ENCODE results near the gene ACTR1B.
"Not testable (repeated sequence)": the region's sequence is repeated elsewhere in the genome, so short reads cannot be mapped to it uniquely, and the experiment has no call there.

ACTR1B gene

GRCh38 chr2:97697252-97698235 is 33.7 kb upstream of the ACTR1B start:
- Histone ChIP-seq H3K4me3 (no peak overlapping the region), H3K4me1 (peaks cover 0 to 5% (median 2%) of the 10 kb centered on the region in 4 donors), H3K36me3 (peaks cover 0 to 11% (median 0%) of the 10 kb centered on the region in 3 donors), H3K9me3 (no peaks in the 10 kb centered on the region), H3K27ac (peak overlapping the region in 1 of 2 donors; percentile 40), H3K27me3 (no peaks in the 10 kb centered on the region)
- intact Hi-C loops (cut with DNase I; ENCODE audit: low total_unique reads): loop anchor here (2.0 kb wide), 1 partner anchor 107 kb away; no protein-coding TSS in a partner anchor
- peak; percentile 91 to 92 for DNase-seq
- TF ChIP-seq CTCF (IDR thresholded peaks at IDR 0.05): peak; percentile 91 to 97

- H3K4me1 ChIP-seq: peaks cover 0 to 5% (median 2%) of the 10 kb centered on the region in 4 donors
- DNase-seq: no peak
- no peaks in the 10 kb centered on the region for H3K36me3 ChIP-seq
- H3K4me3 ChIP-seq: no peak overlapping the region
- H3K9me3 ChIP-seq: no peaks in the 10 kb centered on the region
- intact Hi-C loops (cut with DNase I; ENCODE audit: low total_unique reads): loop anchor here (2.0 kb wide), 1 partner anchor 105 kb away; no protein-coding TSS in a partner anchor
- no peaks in the 10 kb centered on the region for H3K27me3 ChIP-seq
- no peak overlapping the region for H3K27ac ChIP-seq
- no peak for TF ChIP-seq CTCF (IDR thresholded peaks at IDR 0.05)
Measured at GRCh38 chr2:97695744-97696143, 31.9 kb upstream of the ACTR1B start.

GRCh38 chr2:97693476-97693875 is 29.6 kb upstream of the ACTR1B start:
- DNase-seq: no peak
- no peak for TF ChIP-seq CTCF (IDR thresholded peaks at IDR 0.05)
- no peak overlapping the region for H3K4me3 ChIP-seq
- no peak overlapping the region for H3K27ac ChIP-seq
- H3K27me3 ChIP-seq: no peaks in the 10 kb centered on the region
- no peaks in the 10 kb centered on the region for H3K36me3 ChIP-seq
- intact Hi-C loops (cut with DNase I; ENCODE audit: low total_unique reads): no loop called here
- H3K4me1 ChIP-seq: peaks cover 0 to 5% (median 2%) of the 10 kb centered on the region in 4 donors
- H3K9me3 ChIP-seq: no peaks in the 10 kb centered on the region

- no peak for DNase-seq
- Histone ChIP-seq H3K27ac (no peak overlapping the region), H3K27me3 (no peaks in the 10 kb centered on the region), H3K4me1 (no peaks in the 10 kb centered on the region), H3K36me3 (no peaks in the 10 kb centered on the region), H3K4me3 (no peak overlapping the region), H3K9me3 (no peaks in the 10 kb centered on the region)
- intact Hi-C loops (cut with DNase I; ENCODE audit: low total_unique reads): no loop called here
- no peak for TF ChIP-seq CTCF (IDR thresholded peaks at IDR 0.05)
Measured at GRCh38 chr2:97691166-97691565, 27.3 kb upstream of the ACTR1B start.

- TF ChIP-seq CTCF (IDR thresholded peaks at IDR 0.05): no peak
- Histone ChIP-seq H3K9me3 (no peaks in the 10 kb centered on the region), H3K36me3 (no peaks in the 10 kb centered on the region), H3K4me3 (no peak overlapping the region), H3K4me1 (no peaks in the 10 kb centered on the region), H3K27me3 (no peaks in the 10 kb centered on the region), H3K27ac (no peak overlapping the region)
- intact Hi-C loops (cut with DNase I; ENCODE audit: low total_unique reads): no loop called here
- no peak for DNase-seq
Measured at GRCh38 chr2:97688062-97688827, 24.4 kb upstream of the ACTR1B start.

GRCh38 chr2:97687235-97687634 is 23.4 kb upstream of the ACTR1B start:
- H3K27ac ChIP-seq; H3K4me3 ChIP-seq; H3K36me3 ChIP-seq; DNase-seq; intact Hi-C loops (cut with DNase I; ENCODE audit: low total_unique reads); H3K9me3 ChIP-seq; H3K27me3 ChIP-seq; H3K4me1 ChIP-seq: not testable (repeated sequence)
